Measurements from ENCODE around the gene SLC9A9.

DNA sequence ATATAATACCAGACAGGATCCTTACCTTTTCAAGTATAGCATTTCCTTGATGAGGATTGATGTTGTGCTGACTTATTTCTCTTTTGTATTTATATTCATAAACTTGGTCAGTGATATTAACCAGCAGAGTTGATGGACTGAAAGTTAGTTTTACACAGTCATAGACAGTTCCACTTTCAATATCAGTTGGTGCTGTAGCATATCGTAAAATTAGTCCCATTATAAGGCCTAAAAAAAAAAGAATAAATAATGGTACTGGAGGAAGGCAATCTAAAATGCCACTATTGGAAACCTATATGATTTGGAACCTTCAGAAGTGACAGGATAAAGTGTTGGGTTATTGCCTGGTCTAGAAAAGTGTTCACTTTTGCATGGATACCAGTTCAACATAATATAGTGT lies 16.3 kb downstream of the SLC9A9 start:
- TF ChIP-seq POLR2A (IDR thresholded peaks at IDR 0.05; ENCODE audit: extremely low read depth, insufficient read length) (no peak), MYC (IDR thresholded peaks at IDR 0.05; ENCODE audit: low read depth, low read length) (no peak)
- TF ChIP-seq, protein P1, sequence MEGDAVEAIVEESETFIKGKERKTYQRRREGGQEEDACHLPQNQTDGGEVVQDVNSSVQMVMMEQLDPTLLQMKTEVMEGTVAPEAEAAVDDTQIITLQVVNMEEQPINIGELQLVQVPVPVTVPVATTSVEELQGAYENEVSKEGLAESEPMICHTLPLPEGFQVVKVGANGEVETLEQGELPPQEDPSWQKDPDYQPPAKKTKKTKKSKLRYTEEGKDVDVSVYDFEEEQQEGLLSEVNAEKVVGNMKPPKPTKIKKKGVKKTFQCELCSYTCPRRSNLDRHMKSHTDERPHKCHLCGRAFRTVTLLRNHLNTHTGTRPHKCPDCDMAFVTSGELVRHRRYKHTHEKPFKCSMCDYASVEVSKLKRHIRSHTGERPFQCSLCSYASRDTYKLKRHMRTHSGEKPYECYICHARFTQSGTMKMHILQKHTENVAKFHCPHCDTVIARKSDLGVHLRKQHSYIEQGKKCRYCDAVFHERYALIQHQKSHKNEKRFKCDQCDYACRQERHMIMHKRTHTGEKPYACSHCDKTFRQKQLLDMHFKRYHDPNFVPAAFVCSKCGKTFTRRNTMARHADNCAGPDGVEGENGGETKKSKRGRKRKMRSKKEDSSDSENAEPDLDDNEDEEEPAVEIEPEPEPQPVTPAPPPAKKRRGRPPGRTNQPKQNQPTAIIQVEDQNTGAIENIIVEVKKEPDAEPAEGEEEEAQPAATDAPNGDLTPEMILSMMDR (IDR thresholded peaks at IDR 0.05; ENCODE audit: low read depth, low read length) = no peak

All from NB4 (cell line).